HG02840 (cell line): ENCODE results near the gene TMPRSS7.
A peak's percentile ranks its signal among the peaks of the same experiment; 100 is the strongest.

ENCODE experiments used
- ATAC-seq: cut with Tn5 transposase; IDR thresholded peaks from one replicate; pipeline ENCODE4 v1.9.1; 2021; ENCODE audit warnings: mild to moderate bottlenecking, moderate library complexity, moderate number of reproducible peaks; ENCODE audit not compliant: unreplicated experiment, low FRiP score

The TMPRSS7 gene

DNA sequence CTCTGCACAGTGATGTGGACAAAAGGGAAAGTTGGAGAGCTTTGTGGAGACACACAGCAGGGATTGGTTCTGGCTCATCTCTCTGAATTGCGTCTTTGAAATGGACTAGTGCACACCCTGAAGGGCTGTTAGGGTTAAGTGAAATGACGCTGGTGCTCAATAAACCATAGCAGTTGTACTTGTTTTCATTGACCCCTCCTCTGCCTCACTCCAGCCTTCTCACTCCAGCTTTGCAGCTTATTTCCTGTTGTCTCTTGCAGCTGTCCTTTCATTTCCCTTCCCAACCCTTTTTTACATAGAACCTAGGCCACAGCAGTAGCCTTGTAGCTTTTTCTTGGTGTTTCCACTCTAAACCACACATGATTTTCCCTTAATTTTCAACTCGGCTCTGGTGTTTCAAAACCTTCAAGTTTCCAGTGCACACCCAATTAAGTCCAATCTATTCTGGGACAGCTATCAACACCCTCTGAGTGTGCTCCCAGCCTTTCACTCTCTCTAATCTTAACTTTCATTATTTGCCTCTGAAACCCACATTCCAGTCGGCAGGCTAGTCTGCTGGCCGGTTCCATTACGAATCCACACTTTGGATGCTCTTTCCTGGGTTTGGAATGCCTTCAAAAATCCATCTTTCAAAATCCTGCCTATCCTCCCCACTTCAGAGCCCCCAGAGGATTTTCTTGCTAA lies 58.1 kb downstream of the TMPRSS7 start:
- ATAC-seq: no peak

DNA sequence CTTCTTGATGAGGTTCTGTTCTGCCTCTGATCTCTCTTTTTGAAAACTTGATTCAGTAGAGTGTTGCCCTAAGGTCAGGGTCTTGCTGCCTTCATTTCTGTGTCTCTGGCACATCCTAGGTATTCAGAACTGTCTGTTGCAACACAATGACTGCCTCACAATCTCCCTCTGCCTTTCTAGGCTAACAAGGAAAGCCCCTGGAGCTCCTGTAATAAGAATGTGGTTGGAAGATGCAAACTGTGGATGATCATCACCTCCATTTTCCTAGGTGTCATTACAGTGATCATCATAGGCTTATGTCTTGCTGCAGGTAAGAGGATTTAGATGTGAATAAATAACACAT lies 58.6 kb downstream of the TMPRSS7 start:
- no peak for ATAC-seq

DNA sequence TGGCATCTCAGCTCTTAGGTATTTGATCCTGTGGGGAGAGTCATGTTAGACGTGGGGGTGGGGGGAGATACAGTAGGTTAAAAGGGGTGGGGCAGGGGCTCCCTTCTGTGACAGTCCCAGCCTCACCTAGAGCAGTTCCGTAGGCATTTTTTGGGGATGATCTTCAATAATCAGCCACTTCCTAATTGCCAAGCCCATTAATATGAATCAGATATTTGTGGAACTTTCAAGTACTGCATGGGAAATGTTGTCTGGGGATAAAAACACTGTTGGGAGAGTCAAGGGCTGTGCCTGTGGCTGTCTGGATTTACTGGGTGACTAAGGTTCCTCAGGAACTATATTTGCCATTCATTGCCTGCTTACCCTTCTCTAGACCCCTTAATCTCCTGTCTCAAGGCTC lies 61.2 kb downstream of the TMPRSS7 start:
- no peak for ATAC-seq

DNA sequence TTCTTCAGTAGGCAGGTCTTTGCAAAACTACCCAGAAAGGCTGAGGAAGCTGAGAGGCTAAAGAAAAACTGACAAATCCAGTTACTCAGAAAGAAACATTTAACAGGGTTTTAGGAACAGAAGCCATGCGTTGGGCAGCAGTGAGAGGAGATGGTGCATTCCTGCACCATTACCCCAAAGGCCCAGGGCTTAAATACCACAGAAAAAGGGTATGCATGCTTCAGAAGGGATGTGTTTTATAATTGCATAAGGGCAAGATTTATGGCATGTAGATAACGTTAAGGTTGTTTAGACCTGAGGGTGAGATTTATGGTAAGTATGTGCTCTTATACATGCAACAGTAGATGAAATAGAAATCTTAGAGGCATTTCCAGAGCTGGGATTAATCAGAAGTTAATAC lies 61.6 kb downstream of the TMPRSS7 start:
- no peak for ATAC-seq

DNA sequence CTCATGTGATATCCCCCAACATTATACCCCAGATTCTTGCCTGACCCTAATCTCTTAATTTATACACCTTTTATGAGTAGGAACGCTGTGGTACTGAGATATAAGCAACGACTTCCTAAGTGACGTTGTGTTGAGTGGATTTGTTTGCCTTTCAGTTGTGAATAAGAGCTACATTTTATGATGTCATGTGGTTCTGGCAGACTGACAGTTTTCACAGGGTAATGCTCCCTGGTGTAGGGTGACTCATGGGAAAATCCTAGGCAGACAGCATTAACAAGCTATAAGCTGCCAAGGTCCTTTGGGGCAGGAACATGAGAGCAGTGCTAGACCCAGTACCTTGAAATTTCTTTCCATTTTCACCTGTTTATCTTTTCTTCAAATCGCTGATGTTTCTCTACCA lies 62.8 kb downstream of the TMPRSS7 start:
- no peak for ATAC-seq

DNA sequence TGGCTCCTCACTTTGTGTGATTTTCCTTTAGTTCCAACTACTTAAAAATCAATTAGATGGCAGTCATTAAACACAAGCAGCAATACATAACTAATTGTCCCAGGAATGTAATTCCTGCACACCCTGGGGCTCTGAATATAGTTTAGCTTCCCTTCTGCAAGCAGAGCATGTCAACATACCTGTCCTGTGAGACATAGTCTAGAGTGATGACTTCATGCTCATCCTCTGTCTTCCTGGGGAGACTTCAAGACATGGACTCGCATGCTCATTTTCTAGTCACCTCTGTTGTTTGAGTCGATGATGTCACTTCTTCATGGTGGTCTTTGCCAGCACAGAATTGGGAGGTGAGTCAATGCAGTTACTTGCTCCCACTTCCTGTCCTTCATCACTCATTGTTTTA lies 67.4 kb downstream of the TMPRSS7 start:
- ATAC-seq: no peak

DNA sequence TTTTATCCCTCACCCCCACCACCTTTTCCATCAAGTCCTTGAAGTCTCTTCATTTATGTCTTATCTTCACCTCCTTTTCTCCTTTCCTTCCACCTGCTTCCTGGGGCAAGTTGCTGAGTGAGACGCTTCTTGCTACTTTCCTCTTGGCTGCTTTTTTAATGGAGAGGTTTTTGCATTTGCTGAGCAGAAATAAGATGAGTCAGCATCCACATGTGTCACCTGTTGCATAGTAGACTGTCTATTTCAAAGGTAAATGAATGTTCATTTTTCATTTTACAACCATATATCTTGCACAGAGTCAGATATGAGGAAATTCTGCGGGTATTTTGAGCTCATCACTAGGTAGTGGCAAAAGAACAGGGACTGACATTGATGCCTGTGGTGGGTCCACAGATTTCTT lies 70.2 kb downstream of the TMPRSS7 start:
- ATAC-seq: no peak

DNA sequence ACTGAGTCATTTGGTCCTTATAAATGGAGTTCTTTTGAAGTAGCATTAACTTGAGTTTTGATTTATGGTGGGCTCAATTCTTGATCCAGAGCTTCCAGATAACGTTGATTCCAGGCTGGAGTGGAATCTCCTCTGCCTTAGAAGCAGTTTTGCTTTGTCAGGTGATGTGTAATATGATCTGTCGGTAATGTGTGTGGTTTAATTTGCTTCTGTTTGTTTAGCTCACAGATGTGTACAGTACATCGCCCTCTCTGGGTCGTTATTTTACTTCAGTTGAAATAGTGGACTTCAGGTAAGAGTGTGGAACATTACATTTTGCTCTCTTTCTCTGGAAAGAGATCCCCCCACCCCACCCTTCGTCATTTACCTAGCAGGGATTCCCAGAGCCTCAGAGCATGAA lies 74.8 kb downstream of the TMPRSS7 start:
- no peak for ATAC-seq

DNA sequence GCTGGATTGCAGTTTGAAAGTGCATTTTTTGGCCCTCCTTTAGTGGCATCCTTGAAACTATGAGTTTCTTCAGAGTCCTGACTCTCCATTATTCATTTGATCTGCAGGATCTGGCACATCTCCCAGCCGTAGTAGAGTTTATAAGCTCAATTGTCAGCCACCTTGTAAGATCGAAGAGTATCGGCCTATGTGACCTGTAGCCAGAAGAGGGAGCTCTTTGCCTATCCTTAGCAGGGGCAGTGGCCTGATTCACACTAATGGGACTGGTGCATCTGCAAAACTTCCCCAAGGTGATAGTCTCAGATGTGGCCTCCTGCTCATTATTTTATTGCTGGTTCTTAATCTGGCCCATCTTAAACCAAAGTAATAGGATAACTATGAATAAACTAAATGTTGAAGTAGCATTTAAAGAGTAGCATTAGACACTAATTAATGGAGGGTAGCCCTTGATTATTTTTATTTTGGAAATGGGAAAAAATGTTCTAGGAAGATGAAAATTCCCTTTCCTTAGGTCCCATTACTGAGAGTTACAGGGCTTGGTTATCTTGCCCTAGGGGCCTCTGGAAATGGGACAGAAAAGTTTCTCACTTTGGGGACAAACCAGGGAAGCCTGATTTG lies 77.4 kb downstream of the TMPRSS7 start:
- peak; percentile 40 for ATAC-seq

DNA sequence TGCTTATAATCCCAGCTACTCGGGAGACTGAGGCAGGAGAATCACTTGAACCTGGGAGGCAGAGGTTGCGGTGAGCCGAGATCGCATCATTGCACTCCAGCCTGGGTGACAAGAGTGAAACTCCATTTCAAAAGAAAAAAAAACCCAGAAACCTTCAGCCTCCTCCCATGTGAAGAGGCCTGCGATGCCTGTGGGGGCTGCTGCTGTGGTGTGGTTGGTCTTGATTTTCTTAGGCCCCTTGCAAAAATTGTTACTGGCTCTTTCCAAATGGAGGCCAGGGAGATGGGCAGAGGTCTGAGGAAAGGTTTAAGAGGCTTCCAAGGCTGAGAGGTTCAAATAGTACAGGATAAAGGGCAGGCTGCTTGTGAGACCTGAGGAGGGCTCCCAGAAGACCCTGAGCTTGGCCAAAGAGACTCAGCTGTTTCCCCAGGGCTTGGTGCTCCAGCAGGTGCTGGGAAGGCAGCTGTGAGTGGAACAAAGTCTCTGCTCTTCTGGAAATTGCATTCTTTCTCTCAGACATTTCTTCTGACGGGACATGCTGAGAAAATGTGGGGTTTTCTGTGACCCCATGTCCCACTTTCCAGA lies 80.1 kb downstream of the TMPRSS7 start:
- ATAC-seq: no peak

DNA sequence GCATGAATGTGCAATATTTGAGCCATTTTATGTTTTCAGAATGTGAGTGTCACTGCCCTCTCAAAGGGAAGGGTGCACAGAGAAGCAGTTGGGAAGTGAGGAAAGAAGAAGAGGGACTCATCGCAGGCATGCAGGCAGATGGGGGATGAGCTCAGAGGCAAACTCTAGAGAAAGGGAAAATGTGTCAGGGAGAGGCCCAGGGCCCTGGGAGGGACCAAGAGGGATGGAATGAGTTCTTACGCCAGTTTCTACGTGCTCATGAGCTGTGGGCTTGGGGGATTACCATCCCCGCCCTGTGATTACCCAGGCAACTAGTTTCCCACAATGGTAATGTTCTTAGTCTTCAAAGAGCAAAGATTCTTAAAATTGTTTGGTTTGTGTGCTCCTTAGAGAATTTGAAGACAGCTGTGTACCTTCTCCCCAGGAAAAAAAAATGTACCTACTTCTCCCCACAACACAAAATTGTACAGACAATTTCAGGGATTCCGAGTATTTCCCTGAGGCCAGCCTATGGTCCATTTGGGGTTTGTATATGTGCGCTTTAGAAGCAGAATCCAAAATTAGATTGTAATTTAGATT lies 80.7 kb downstream of the TMPRSS7 start:
- ATAC-seq: peak; percentile 38

DNA sequence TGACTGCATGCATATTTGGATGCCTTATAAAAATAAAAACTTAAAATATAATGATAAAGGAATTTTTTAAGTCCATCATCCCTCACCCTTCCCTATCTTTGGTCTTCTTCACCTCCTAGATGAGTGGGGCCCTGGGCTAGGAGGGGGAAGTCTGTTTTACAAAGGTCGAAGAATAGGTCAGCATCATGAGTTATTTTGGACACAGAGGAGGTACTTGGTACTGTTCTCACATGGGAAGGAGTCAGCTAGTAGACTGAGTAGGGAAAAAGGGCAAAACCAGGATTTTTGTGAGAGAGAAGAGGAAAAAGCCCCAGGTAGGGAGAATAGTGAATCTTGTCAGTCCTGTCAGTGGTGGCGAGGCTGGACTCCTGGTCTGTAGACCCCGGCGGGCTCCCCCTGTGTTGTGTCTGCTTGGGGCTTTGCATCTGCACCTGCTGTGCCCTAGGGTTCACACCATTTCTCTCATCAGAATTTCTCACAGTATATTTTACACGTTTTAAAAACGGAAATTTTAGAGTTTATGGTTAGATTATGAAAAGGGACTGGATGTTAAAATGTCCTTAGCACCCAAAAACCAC lies 81.4 kb downstream of the TMPRSS7 start:
- no peak for ATAC-seq

DNA sequence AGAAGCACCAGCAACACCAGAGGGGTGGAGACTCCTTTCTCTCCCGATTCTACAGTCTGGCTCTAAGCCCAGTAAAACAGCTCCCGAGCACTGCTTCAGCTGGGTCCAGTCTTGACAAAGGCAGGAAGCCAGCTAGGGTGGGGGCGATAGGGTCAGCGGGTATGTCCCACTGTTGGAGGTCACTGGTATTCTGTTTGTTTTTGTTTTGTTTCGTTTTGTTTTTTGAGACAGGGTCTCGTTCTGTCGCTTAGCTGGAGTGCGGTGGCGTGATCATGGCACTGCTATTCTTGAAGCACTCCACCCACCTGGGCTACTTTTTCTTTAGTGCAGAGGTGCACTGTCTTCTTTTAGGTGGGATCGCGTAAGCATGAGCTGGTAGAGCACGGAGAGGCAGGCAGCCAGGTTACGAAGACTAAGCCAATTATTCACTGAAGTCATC lies 82.2 kb downstream of the TMPRSS7 start:
- ATAC-seq: no peak

DNA sequence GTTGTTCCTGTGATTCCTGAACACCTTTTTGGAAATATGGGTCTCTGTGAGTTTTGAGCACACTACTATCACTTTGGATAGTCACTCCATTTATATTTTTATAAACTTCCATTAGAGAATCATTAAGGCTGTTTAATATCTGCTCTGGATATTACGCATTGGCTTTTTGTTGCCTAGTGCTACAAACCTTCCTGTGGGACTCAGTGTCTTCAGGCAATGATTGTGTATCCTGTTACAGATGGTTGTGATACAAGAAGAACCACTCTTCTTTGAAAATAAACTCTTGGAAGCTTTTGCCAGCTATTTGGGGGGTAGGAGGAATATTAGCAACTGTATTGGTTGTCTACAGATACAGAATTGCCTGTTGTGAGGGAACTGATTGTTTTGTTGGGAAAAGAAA lies 82.9 kb downstream of the TMPRSS7 start:
- no peak for ATAC-seq

DNA sequence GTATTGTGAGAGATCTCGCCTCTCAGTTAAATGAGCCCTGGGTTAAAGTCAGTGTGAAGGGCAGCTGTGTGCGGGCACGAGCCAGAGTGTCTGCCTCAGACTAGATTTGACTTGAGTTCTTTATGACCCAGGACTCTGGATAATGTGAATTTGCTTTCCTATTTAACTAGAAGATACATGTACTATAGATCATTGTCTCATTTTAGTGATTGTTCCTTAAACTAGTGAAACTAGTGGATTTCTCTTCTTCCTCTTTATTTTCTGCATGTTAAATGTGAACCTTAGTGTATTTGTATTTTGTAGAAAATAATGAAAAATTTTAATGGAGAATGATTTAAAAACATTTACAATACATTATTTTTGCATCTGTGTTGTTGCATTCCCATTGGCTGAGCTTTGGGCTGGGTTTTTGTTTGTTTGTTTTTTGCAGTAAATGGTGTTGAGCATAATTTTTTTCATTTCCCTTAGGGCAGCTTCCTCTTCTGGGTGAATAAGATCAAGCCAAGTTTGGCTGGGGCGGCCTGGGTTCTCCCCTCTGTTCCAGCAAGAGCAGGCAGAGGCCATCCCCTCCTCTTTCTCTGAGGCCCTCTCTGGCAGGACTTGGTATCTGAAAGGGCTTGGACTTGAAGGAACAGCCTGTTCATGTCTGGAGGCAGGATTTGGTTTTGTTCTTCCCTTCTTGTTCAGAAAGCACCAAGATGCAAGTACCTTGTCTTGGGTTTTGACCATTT lies 83.5 kb downstream of the TMPRSS7 start:
- no peak for ATAC-seq

DNA sequence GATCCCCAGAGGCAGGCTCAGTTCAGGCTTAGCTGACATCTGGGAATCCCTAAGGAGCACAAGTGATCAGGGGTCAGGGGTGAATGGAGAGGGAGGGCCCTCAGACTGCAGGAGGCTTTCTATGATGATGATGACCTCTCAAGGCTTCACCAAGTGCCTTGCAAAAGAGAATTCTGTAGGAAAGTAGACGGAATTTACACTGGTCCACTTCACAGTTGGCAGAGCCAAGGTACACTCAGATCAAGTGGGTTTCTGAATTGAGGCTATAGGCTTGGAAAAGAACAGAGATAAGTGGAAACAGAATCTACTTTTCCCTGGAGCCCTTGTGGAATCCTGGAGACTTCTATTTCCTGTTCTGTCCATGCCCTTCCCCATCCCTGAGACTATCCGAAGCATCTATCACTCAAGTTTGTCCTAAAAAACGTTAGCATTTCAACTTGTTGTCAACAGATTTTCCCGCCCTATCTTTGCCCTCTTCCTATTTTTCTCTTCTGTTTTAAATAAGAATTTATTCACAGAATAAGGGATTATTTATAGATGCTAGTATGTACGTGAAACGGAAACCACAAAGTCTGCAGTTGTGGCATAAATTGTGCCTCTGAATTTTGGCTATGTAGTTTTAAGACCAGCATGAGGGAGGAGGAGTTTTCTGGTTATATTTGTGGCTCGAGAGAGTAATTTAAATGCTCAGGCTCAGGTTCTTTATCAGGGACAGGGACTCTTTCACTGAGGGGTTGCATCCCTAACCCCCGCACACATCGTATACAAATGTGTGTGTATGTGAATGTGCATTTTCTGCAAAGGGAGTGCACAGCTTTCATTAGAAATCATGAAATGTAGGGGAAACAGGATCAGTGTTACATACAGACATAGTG lies 85.7 kb downstream of the TMPRSS7 start:
- ATAC-seq: no peak

DNA sequence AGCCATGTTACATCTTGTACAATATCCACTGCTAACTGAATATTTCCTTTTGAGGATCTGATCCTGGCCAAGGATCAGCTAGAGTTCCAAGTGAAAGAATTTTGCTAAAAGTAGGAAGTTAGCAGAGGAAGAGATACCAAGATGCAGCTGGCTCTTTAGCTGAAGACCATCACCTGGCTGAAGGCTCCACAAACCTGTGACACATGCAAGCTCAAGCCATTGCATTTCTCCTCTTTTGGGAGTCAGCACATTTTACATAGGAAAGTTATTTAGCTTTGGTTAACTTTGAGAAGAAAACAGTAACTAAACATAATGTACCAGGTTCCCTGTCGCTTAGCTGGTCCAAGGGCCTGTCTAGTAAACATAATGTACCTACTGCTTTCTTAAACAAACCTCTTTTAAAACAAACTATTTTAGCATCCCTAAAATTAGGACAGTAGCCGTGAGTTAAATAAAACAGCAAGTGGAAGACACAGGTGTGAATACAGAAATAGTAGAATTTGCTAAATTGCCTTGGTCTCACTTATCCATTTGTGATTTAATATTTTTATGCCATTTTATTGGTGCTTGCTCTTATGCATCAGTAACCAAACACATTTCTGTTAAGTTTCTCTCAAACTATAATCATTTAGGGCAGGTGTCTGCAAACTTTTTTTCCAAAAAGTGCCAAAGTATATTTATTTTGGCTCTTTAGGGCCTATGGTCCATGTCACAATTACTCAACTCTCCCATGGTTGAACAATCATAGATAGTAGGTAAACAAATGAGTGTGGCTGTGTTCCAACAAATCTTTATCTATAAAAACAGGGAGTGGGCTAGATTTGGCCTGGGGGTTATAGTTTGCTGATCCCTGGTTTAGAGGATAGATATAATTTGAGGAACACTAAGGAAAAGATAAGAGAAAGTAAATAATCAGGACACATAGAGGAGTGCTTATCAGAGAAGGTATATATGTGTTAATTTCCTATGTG lies 87.3 kb downstream of the TMPRSS7 start:
- no peak for ATAC-seq

DNA sequence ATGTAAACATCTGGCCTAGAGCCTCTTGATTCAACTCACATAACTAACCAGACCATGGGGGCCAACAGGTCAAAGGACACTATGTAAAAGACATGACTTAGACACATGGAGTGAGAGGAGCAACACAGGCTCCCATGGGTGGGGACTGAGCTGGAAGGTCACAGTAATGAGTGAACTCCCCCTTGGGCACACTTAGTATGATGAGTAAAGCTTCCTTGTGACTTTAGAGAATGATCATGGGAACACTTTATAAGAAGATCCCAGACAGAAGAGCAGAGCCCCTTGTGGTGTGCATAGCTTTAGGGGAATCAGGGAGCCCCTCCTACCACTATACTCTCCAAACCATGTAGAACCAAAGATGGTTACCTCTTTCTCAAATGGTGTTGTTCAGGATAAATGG lies 88.3 kb downstream of the TMPRSS7 start:
- no peak for ATAC-seq

DNA sequence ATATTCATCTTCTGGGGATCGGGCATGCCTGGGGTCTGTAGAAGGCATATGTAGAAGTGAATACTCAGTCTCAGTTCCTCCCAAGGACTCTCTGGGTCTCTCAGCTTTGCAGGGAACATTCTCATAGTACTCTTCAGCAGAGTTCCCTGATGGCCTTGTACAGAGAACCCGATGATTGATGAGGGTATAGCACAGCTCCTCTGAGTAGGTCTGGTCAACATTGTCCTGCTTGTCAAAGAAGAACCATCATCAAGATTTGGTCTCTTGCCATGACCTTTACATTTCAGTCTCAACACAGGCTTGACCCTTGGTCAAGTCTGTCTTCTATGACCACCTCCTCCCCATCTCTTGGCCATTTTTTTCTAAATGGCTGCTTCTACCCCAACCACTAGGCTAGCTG lies 89.0 kb downstream of the TMPRSS7 start:
- ATAC-seq: no peak
